ENCODE measurements around the gene TCF7L1.

GRCh38 chr2:85307527-85307897, 174.3 kb downstream of the TCF7L1 start:
- no peak for TF ChIP-seq TCF12 (IDR thresholded peaks at IDR 0.05; ENCODE audit: low read depth)
- TF ChIP-seq NFIC (IDR thresholded peaks at IDR 0.05) = no peak
